K562 (cell line): ENCODE results near the gene SOBP. TPM values are rescaled to one million over a fixed set of nuclear protein-coding genes. Genes with fewer than 3 reads are reported as not detected.

Source experiments
- MTA3 ChIP-seq: fragments of 450-650 bp; formaldehyde crosslinking; IDR thresholded peaks from 2 replicates; pipeline ENCODE4 v1.6.1; 2017; ENCODE audit warnings: mild to moderate bottlenecking, borderline replicate concordance
- MYNN ChIP-seq, 2 experiments: sonication (generic); formaldehyde crosslinking in 1 of 2; IDR thresholded peaks; 2 replicates each; pipeline versions ENCODE4 v1.5.0 to v1.6.1; 2016 to 2020; ENCODE audit warnings: antibody characterized with exemption in 1 of 2, missing genetic modification reagents in 1 of 2
- PTRF ChIP-seq: fragments of 450-650 bp; IDR thresholded peaks from 2 replicates; pipeline ENCODE4 v1.6.1; 2016; ENCODE audit warnings: mild to moderate bottlenecking, missing genetic modification characterization, missing compliant biosample characterization
- ZNF436 ChIP-seq: fragments of 250-450, 450-650 bp; sonication (Bioruptor Pico); formaldehyde crosslinking; IDR thresholded peaks from 2 replicates; pipeline ENCODE4 v1.7.0; 2020; ENCODE audit warnings: mild to moderate bottlenecking
- polyA plus RNA-seq, 8 experiments: library from polyadenylated mRNA; depleted of rRNA in 4 of 8; stranded (reverse) in 5 of 8; unstranded in 3 of 8; fragments of >200 nt; fragmentation: Nextera tagmentation in 2 of 8; fragmentation: Illumina TruSeq in 1 of 8; extraction: Ambion mirVana in 2 of 8; extraction: Trizol in 1 of 8; gene quantifications; 2 replicates each; pipeline versions ENCODE4 v1.2.1 to v1.2.3, GENCODE V29; 2011 to 2014; ENCODE audit warnings: inconsistent platforms in 1 of 8, missing spikeins in 1 of 8
- total RNA-seq, 7 experiments: library from RNA; depleted of rRNA in 6 of 7; stranded (reverse); fragments of >200 nt in 6 of 7; fragmentation: Illumina TruSeq in 2 of 7; extraction: Trizol in 2 of 7; gene quantifications; 2 replicates each; pipeline versions ENCODE4 v1.2.1 to v1.2.3, GENCODE V29; 2011 to 2021; ENCODE audit warnings: low replicate concordance in 1 of 7
- TF ChIP-seq, protein P1 (sequence below): fragments of 250-450 bp; sonication (Bioruptor Pico); IDR thresholded peaks from 2 replicates; pipeline ENCODE4 v1.4.0; 2020
- TF ChIP-seq, protein P2 (sequence below): sonication (generic); formaldehyde crosslinking; IDR thresholded peaks from 2 replicates; pipeline ENCODE4 v1.9.0; 2022; ENCODE audit warnings: mild to moderate bottlenecking, missing genetic modification reagents

SOBP gene
- total and polyA plus RNA-seq, 9 of the 15 experiments (the other 6 are each of a cell fraction or from before 2014, with no cell fraction given) = 0.16 TPM; not detected in 8

DNA sequence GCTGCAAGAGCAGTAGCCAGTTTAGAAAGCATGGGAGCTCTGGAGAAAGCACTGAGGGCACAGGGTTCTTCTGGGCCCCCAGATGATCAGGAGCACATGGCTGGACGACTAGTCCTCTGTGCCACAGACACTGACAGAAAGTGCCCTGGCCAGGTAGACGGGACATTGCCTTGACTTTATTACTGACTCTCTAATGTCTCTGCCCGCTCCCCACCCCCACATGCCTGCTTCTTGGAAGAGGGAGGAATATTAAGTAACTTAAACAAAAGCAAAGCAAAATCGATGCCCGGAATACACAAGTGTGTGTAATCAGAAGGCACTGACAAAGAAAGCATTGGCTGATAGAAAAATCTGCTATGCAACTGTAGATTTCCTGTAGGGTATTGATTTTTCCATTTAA lies 99.3 kb downstream of the SOBP start (continued):
- TF ChIP-seq, protein P1, sequence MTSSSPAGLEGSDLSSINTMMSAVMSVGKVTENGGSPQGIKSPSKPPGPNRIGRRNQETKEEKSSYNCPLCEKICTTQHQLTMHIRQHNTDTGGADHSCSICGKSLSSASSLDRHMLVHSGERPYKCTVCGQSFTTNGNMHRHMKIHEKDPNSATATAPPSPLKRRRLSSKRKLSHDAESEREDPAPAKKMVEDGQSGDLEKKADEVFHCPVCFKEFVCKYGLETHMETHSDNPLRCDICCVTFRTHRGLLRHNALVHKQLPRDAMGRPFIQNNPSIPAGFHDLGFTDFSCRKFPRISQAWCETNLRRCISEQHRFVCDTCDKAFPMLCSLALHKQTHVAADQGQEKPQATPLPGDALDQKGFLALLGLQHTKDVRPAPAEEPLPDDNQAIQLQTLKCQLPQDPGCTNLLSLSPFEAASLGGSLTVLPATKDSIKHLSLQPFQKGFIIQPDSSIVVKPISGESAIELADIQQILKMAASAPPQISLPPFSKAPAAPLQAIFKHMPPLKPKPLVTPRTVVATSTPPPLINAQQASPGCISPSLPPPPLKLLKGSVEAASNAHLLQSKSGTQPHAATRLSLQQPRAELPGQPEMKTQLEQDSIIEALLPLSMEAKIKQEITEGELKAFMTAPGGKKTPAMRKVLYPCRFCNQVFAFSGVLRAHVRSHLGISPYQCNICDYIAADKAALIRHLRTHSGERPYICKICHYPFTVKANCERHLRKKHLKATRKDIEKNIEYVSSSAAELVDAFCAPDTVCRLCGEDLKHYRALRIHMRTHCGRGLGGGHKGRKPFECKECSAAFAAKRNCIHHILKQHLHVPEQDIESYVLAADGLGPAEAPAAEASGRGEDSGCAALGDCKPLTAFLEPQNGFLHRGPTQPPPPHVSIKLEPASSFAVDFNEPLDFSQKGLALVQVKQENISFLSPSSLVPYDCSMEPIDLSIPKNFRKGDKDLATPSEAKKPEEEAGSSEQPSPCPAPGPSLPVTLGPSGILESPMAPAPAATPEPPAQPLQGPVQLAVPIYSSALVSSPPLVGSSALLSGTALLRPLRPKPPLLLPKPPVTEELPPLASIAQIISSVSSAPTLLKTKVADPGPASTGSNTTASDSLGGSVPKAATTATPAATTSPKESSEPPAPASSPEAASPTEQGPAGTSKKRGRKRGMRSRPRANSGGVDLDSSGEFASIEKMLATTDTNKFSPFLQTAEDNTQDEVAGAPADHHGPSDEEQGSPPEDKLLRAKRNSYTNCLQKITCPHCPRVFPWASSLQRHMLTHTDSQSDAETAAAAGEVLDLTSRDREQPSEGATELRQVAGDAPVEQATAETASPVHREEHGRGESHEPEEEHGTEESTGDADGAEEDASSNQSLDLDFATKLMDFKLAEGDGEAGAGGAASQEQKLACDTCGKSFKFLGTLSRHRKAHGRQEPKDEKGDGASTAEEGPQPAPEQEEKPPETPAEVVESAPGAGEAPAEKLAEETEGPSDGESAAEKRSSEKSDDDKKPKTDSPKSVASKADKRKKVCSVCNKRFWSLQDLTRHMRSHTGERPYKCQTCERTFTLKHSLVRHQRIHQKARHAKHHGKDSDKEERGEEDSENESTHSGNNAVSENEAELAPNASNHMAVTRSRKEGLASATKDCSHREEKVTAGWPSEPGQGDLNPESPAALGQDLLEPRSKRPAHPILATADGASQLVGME (CRISPR knock-in tag) = no peak
- TF ChIP-seq PTRF (tag) (no peak), MYNN (IDR thresholded peaks at IDR 0.05) (no peak), MYNN (CRISPR knock-in tag; IDR thresholded peaks at IDR 0.05) (no peak), MTA3 (no peak), ZNF436 (CRISPR knock-in tag) (no peak)
- TF ChIP-seq, protein P2, sequence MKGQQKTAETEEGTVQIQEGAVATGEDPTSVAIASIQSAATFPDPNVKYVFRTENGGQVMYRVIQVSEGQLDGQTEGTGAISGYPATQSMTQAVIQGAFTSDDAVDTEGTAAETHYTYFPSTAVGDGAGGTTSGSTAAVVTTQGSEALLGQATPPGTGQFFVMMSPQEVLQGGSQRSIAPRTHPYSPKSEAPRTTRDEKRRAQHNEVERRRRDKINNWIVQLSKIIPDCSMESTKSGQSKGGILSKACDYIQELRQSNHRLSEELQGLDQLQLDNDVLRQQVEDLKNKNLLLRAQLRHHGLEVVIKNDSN = no peak
- TF ChIP-seq, all 486 proteins: peak for 0
